Measurements from ENCODE around the gene LMOD3. TPM values are rescaled to one million over a fixed set of nuclear protein-coding genes. Genes with fewer than 3 reads are reported as not detected.

Gene LMOD3
- total RNA-seq, 1 donor from 2014 or later: not detected

DNA sequence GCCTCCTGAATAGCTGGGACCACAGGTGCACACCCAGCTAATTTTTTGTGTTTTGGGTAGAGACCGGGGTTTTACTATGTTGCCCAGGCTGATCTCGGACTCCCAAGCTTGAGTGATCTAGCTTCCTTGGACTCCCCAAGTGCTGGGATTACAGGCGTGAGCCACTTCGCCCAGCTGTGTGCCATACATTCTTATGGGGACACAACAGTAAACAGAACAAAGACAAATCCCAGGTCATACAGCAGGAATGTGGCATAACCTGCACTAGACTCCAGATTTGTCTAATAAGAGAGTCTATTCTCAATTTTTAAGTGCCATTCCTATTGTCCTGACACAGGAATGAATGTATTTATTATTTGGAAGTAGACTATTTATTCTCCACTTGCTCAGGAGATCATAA, 20.0 kb downstream of the LMOD3 start:
- H3K27me3 ChIP-seq (ENCODE audit: control insufficient read depth, insufficient read depth, low read length): no peaks in the 10 kb centered on the region
- H3K36me3 ChIP-seq (ENCODE audit: control insufficient read depth, insufficient read depth, low read length): peaks cover 5% of the 10 kb centered on the region
- no peak overlapping the region for H3K4me3 ChIP-seq (ENCODE audit: low read depth, low read length)
- FAIRE-seq: no peak
- TF ChIP-seq, protein P1, sequence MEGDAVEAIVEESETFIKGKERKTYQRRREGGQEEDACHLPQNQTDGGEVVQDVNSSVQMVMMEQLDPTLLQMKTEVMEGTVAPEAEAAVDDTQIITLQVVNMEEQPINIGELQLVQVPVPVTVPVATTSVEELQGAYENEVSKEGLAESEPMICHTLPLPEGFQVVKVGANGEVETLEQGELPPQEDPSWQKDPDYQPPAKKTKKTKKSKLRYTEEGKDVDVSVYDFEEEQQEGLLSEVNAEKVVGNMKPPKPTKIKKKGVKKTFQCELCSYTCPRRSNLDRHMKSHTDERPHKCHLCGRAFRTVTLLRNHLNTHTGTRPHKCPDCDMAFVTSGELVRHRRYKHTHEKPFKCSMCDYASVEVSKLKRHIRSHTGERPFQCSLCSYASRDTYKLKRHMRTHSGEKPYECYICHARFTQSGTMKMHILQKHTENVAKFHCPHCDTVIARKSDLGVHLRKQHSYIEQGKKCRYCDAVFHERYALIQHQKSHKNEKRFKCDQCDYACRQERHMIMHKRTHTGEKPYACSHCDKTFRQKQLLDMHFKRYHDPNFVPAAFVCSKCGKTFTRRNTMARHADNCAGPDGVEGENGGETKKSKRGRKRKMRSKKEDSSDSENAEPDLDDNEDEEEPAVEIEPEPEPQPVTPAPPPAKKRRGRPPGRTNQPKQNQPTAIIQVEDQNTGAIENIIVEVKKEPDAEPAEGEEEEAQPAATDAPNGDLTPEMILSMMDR (IDR thresholded peaks at IDR 0.05; ENCODE audit: insufficient read depth, low read length, severe bottlenecking): no peak
- no peak for DNase-seq (ENCODE audit: low read depth)

DNA sequence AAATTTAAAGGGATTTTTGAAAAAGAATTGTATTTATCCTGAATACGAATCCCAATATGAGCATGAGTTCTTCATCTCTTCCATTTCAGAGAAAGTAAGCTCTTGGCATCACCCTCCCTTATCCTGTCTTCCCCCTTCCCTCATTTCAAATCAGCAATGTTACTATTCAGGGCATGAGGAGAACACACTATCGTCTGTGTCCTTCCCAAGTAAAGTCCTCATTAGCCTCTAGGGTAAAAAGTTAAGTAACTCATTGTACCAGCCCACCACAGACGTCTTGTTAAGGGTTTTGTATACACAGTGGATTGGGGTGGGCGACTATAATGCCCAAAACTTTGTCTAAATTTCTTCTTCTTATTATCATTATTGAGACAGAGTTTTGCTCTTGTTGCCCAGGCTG, 22.8 kb downstream of the LMOD3 start:
- DNase-seq (ENCODE audit: low read depth): no peak
- no peaks in the 10 kb centered on the region for H3K27me3 ChIP-seq (ENCODE audit: control insufficient read depth, insufficient read depth, low read length)
- peaks cover 7% of the 10 kb centered on the region for H3K36me3 ChIP-seq (ENCODE audit: control insufficient read depth, insufficient read depth, low read length)
- no peak overlapping the region for H3K4me3 ChIP-seq (ENCODE audit: low read depth, low read length)
- TF ChIP-seq, protein P1 (IDR thresholded peaks at IDR 0.05; ENCODE audit: insufficient read depth, low read length, severe bottlenecking): no peak
- no peak for FAIRE-seq

DNA sequence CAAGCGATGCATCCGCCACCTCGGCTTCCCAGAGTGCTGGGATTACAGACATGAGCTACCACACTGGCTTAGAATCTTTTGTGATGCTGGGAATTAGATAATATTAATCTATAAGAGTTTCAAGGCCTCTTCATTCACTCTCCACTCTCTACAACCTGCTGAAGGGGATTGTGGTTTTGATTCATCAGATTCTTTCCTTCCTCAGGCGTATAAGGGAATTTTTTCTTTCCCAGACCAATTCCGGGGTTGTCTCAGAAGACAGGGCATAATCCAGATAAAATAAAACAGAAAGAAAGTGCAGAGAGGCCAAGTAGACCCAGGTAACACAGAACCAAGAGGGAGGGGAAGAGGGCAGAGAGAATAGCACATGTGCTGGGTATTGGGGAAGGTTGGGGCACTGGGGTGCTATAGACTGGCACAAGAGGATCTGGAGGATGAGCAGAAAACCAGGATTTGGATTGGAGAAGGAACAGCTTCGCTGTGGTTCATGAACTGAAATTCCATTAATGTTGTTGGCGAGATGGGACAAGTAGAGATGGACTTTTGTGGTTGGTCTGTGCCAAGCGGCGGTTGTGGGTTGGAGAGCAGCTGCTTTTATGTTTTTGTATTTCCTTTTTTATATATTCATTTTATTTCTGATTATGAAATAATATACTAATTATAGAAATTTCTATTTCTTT, 24.8 kb downstream of the LMOD3 start:
- no peak overlapping the region for H3K4me3 ChIP-seq (ENCODE audit: low read depth, low read length)
- H3K27me3 ChIP-seq (ENCODE audit: control insufficient read depth, insufficient read depth, low read length): no peaks in the 10 kb centered on the region
- TF ChIP-seq, protein P1 (IDR thresholded peaks at IDR 0.05; ENCODE audit: insufficient read depth, low read length, severe bottlenecking): no peak
- peaks cover 8% of the 10 kb centered on the region for H3K36me3 ChIP-seq (ENCODE audit: control insufficient read depth, insufficient read depth, low read length)
- DNase-seq (ENCODE audit: low read depth) (no peak), FAIRE-seq (no peak)

DNA sequence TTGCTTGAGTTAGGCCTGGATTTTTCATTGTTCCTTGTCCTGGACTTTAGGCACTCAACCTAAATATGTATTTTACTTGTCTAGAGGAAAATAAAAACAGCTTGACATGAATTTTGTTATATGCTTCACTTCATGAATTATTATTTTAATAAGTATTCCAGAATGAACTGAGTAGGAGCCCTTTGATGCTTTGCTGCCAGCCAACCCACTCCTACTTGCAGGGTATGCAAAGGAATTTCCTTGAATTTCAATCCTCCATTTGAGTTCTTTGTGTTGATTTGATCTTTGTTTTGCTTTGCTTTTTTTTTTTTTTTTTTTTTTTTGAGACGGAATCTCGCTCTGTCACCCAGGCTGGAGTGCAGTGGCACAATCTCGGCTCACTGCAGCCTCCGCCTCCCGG, 26.1 kb downstream of the LMOD3 start:
- FAIRE-seq: no peak
- no peak for DNase-seq (ENCODE audit: low read depth)
- H3K4me3 ChIP-seq (ENCODE audit: low read depth, low read length): no peak overlapping the region

DNA sequence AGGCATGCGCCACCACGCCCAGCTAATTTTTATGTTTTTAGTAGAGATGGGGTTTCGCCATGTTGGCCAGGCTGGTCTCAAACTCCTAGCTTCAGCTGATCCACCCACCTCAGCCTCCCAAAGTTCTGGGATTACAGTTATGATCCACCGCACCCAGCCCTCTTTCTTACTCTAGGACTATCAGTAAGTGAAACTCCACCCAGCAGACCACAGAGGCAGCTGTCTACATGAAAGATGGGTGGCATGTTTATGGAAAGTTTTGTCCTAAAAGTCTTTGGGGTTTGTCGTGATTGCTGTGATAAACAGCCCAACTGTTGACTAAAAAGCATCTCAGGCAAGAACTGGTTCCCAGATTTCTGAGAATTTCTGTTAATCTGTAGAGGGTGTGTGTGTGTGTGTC, 26.8 kb downstream of the LMOD3 start:
- TF ChIP-seq, protein P1 (IDR thresholded peaks at IDR 0.05; ENCODE audit: insufficient read depth, low read length, severe bottlenecking): no peak
- H3K4me3 ChIP-seq (ENCODE audit: low read depth, low read length): no peak overlapping the region
- H3K36me3 ChIP-seq (ENCODE audit: control insufficient read depth, insufficient read depth, low read length): peaks cover 8% of the 10 kb centered on the region
- no peaks in the 10 kb centered on the region for H3K27me3 ChIP-seq (ENCODE audit: control insufficient read depth, insufficient read depth, low read length)
- DNase-seq (ENCODE audit: low read depth) (no peak), FAIRE-seq (no peak)

More for the DNA sequence above, 26.1 kb downstream of the LMOD3 start:
- Histone ChIP-seq H3K27me3 (ENCODE audit: control insufficient read depth, insufficient read depth, low read length) (no peaks in the 10 kb centered on the region), H3K36me3 (ENCODE audit: control insufficient read depth, insufficient read depth, low read length) (peaks cover 8% of the 10 kb centered on the region)
- TF ChIP-seq, protein P1 (IDR thresholded peaks at IDR 0.05; ENCODE audit: insufficient read depth, low read length, severe bottlenecking): no peak
